Measurements from ENCODE around the gene MS4A5. TPM values are rescaled to one million over a fixed set of nuclear protein-coding genes. Genes with fewer than 3 reads are reported as not detected.
A peak's percentile ranks its signal among the peaks of the same experiment; 100 is the strongest.
"Not testable (repeated sequence)": the region's sequence is repeated elsewhere in the genome, so short reads cannot be mapped to it uniquely, and the experiment has no call there.

MS4A5 gene
- total RNA-seq, 1 donor from 2014 or later: not detected

GRCh38 chr11:60431251-60431650, 1.9 kb downstream of the MS4A5 start:
- no peaks in the 10 kb centered on the region for H3K36me3 ChIP-seq (ENCODE audit: control insufficient read depth, insufficient read depth, low read length)
- H3K4me3 ChIP-seq (ENCODE audit: low read depth, low read length): no peak overlapping the region
- DNase-seq (ENCODE audit: low read depth) (no peak), FAIRE-seq (no peak)
- no peaks in the 10 kb centered on the region for H3K27me3 ChIP-seq (ENCODE audit: control insufficient read depth, insufficient read depth, low read length)
- TF ChIP-seq, protein P1, sequence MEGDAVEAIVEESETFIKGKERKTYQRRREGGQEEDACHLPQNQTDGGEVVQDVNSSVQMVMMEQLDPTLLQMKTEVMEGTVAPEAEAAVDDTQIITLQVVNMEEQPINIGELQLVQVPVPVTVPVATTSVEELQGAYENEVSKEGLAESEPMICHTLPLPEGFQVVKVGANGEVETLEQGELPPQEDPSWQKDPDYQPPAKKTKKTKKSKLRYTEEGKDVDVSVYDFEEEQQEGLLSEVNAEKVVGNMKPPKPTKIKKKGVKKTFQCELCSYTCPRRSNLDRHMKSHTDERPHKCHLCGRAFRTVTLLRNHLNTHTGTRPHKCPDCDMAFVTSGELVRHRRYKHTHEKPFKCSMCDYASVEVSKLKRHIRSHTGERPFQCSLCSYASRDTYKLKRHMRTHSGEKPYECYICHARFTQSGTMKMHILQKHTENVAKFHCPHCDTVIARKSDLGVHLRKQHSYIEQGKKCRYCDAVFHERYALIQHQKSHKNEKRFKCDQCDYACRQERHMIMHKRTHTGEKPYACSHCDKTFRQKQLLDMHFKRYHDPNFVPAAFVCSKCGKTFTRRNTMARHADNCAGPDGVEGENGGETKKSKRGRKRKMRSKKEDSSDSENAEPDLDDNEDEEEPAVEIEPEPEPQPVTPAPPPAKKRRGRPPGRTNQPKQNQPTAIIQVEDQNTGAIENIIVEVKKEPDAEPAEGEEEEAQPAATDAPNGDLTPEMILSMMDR (IDR thresholded peaks at IDR 0.05; ENCODE audit: insufficient read depth, low read length, severe bottlenecking): no peak

DNA sequence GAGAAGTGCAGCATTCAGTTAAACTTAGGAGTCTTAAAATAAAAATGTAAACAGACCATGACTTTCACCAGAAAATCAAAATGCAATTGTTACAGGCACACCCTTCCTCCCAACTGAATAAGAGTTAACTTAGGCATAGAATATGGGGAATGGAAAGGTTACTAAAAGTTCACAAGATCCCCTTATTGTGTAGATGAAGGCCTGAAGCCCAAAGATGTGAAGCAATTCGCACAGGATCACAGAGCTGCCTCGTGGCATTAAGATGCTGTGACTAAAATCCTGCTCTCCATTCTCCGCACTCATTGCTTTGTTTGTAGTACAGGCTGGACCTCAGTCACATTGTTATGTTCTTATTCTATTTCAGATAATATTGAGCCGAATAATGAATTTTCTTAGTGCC, 4.0 kb downstream of the MS4A5 start:
- H3K4me3 ChIP-seq (ENCODE audit: low read depth, low read length): no peak overlapping the region
- H3K36me3 ChIP-seq (ENCODE audit: control insufficient read depth, insufficient read depth, low read length): no peaks in the 10 kb centered on the region
- DNase-seq (ENCODE audit: low read depth) (no peak), FAIRE-seq (no peak)
- TF ChIP-seq, protein P1 (IDR thresholded peaks at IDR 0.05; ENCODE audit: insufficient read depth, low read length, severe bottlenecking): no peak
- no peaks in the 10 kb centered on the region for H3K27me3 ChIP-seq (ENCODE audit: control insufficient read depth, insufficient read depth, low read length)

GRCh38 chr11:60447070-60447469, 17.7 kb downstream of the MS4A5 start:
- FAIRE-seq (no peak), DNase-seq (ENCODE audit: low read depth) (no peak)
- TF ChIP-seq, protein P1 (IDR thresholded peaks at IDR 0.05; ENCODE audit: insufficient read depth, low read length, severe bottlenecking): no peak
- Histone ChIP-seq H3K36me3 (ENCODE audit: control insufficient read depth, insufficient read depth, low read length) (no peaks in the 10 kb centered on the region), H3K27me3 (ENCODE audit: control insufficient read depth, insufficient read depth, low read length) (no peaks in the 10 kb centered on the region), H3K4me3 (ENCODE audit: low read depth, low read length) (no peak overlapping the region)

DNA sequence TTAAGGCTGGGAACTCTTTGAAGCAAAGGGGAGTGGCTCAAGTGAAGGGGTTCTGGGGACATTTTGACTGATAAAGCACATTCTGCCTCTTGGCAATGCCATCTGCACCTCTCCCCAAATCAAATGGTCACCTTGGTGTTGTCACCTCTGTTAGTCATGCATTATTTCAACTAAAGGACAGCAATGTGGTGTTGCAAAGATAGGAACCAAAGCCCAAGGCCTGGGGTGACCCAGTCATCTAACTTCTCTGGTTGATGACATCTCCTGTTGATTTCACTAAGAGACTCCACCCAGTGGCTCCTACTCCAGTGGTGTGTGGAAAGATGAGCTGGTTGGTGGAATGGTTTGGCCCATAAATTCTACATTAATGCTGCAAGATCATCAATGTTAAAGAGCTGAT, 18.5 kb downstream of the MS4A5 start:
- TF ChIP-seq, protein P1 (IDR thresholded peaks at IDR 0.05; ENCODE audit: insufficient read depth, low read length, severe bottlenecking): no peak
- Histone ChIP-seq H3K27me3 (ENCODE audit: control insufficient read depth, insufficient read depth, low read length) (no peaks in the 10 kb centered on the region), H3K36me3 (ENCODE audit: control insufficient read depth, insufficient read depth, low read length) (no peaks in the 10 kb centered on the region), H3K4me3 (ENCODE audit: low read depth, low read length) (no peak overlapping the region)
- no peak for FAIRE-seq
- no peak for DNase-seq (ENCODE audit: low read depth)

- not testable (repeated sequence) for FAIRE-seq; H3K4me3 ChIP-seq (ENCODE audit: low read depth, low read length); H3K27me3 ChIP-seq (ENCODE audit: control insufficient read depth, insufficient read depth, low read length); H3K36me3 ChIP-seq (ENCODE audit: control insufficient read depth, insufficient read depth, low read length); DNase-seq (ENCODE audit: low read depth)
These were observed 21.8 kb downstream of the MS4A5 start for GRCh38 chr11:60451185-60451584.

DNA sequence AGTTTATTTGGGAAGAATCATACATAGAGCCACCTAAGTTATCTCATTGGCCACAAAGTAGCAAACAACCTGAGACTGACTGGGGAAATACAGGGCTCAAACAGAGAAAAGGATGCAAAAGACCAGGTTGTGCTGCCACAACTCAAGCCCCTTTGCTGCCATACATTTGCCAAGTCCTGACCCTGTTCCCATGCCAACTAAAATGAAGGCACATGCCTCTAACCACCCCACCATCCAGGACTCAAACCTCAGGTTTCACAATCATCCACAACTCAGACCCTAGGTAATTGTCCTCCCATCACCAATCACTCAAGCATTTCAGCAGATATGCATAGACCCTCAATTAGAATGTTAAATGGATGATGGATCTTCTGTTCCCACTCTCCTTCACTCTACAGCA, 24.8 kb downstream of the MS4A5 start:
- H3K27me3 ChIP-seq (ENCODE audit: control insufficient read depth, insufficient read depth, low read length): no peaks in the 10 kb centered on the region
- no peak overlapping the region for H3K4me3 ChIP-seq (ENCODE audit: low read depth, low read length)
- TF ChIP-seq, protein P1 (IDR thresholded peaks at IDR 0.05; ENCODE audit: insufficient read depth, low read length, severe bottlenecking): no peak
- peak; percentile 28 for FAIRE-seq
- DNase-seq (ENCODE audit: low read depth): no peak
- H3K36me3 ChIP-seq (ENCODE audit: control insufficient read depth, insufficient read depth, low read length): no peaks in the 10 kb centered on the region

Data from bronchial epithelial cell (primary cell).